K562 (cell line): Measurements from ENCODE around the gene DGCR6L.

ENCODE experiments used
- POLR2AphosphoS5 ChIP-seq: IDR thresholded peaks from 2 replicates; pipeline ENCODE4 v1.6.1; 2011; ENCODE audit warnings: mild to moderate bottlenecking, low read depth, low read length, moderate library complexity; ENCODE audit not compliant: control insufficient read depth, insufficient read depth
- ZNF232 ChIP-seq: sonication (generic); formaldehyde crosslinking; IDR thresholded peaks from 2 replicates; pipeline ENCODE4 v1.8.0; 2022; ENCODE audit warnings: mild to moderate bottlenecking, missing genetic modification reagents

DNA sequence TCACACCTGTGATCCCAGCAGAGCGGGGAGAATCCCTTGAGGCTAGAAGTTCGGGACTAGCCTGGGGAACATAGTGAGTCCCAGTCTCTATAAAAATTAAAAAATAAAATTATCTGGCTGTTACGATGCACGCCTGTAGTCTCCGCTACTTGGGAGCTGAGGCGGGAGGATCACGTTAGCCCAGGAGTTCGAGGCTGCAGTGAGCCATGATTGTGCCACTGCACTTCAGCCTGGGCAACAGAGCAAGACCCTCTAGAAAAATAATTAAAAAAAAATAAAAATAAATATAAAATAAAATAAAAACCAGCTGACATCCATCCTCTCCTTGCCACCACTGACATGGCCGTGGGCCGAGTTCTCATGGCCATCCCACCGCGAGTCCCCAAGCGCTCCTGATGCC lies 44.0 kb downstream of the DGCR6L start:
- TF ChIP-seq POLR2AphosphoS5 (no peak), ZNF232 (no peak)
